Activated T-helper 17 cell treated with anti-CD3 and anti-CD28 coated beads, Interleukin-2, amount 50 U/mL, for 72 hours (primary cell): ENCODE results near the gene PRPSAP1. TPM values are rescaled to one million over a fixed set of nuclear protein-coding genes. Genes with fewer than 3 reads are reported as not detected.
A peak's percentile ranks its signal among the peaks of the same experiment; 100 is the strongest.

Experiments
- ATAC-seq: fragments of 150-1000 bp; cut with Tn5 transposase; replicated peaks from 2 replicates; pipeline ENCODE4 v1.10.0; 2021; ENCODE audit warnings: mild to moderate bottlenecking, moderate library complexity
- H3K27ac Mint-ChIP-seq: one replicate; pipeline ENCODE4 v1.8.0; 2022; ENCODE audit warnings: mixed read lengths
- H3K27me3 Mint-ChIP-seq: one replicate; pipeline ENCODE4 v1.8.0; 2022; ENCODE audit warnings: mixed read lengths
- H3K36me3 Mint-ChIP-seq: one replicate; pipeline ENCODE4 v1.8.0; 2022; ENCODE audit warnings: low read depth, mild to moderate bottlenecking, mixed read lengths
- H3K4me1 Mint-ChIP-seq: one replicate; pipeline ENCODE4 v1.8.0; 2022; ENCODE audit warnings: mixed read lengths
- H3K4me3 Mint-ChIP-seq: one replicate; pipeline ENCODE4 v1.8.0; 2022; ENCODE audit warnings: mild to moderate bottlenecking, mixed read lengths
- H3K9me3 Mint-ChIP-seq: one replicate; pipeline ENCODE4 v1.8.0; 2022; ENCODE audit warnings: mixed read lengths
- total RNA-seq, 2 donors: library from RNA; stranded (reverse); gene quantifications; one replicate each; pipeline ENCODE4 v1.2.3, GENCODE V29; 2022

Gene PRPSAP1
- total RNA-seq, 2 donors from 2014 or later = 24.5 to 29.7 TPM

DNA sequence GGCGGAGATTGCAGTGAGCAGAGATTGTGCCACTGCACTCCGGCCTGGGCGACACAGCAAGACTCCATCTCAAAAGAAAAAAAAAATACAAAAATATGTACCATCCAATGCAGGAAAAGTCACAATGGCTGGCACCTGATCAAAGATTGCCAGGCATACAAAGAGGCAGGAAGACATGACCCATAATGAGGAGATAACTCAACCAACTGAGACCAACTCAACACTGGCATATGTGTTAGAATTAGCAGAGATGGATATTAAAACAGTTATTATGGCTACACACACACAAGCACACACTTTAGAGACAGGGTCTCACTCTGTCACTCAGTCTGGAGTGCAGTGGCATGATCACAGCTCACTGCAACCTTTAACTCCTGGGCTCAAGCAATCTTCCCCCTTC lies 56.3 kb downstream of the PRPSAP1 start:
- Mint-ChIP-seq H3K4me1 (no peaks in the 10 kb centered on the region), H3K4me3 (no peak overlapping the region), H3K27ac (no peak overlapping the region), H3K9me3 (no peaks in the 10 kb centered on the region), H3K27me3 (no peaks in the 10 kb centered on the region), H3K36me3 (no peaks in the 10 kb centered on the region)
- no peak for ATAC-seq

DNA sequence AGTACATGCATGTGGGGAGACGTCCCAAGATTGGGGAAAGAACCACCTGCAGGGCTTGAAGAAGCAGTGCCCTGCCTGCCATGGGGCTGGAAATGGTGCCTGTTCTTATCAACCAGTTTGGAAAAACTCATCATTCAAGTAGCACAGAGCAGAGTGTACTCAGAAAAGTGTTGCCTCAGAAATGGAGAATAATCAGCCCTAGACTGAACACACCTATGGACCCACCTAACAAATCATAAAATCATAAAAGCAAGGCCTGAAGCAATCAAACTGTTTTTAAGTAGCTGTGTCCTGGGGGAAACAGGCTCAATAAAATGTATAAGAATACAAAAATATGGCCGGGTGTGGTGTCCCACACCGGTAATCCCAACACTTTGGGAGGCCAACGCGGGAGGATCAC lies 56.8 kb downstream of the PRPSAP1 start:
- H3K27ac Mint-ChIP-seq = no peak overlapping the region

DNA sequence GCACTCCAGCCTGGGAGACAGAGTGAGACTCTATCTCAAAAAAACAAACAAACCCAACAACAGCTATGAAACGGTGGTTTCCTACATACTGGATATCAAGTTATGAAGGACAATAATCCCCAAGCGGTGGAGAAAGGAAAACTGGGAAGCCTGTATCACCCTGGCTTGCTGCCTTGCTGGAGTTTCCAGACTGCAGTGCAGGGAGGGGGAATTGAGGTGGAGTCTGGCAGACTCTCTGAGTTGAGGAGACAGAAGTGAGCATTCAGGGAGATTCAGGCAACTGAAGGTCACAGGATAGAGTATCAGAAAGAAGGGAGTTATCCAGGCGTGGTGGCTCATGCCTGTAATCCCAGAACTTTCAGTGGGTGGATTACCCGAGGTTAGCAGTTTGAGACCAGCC lies 57.5 kb downstream of the PRPSAP1 start:
- Mint-ChIP-seq H3K4me1 (no peaks in the 10 kb centered on the region), H3K9me3 (no peaks in the 10 kb centered on the region), H3K36me3 (no peaks in the 10 kb centered on the region), H3K4me3 (no peak overlapping the region), H3K27me3 (no peaks in the 10 kb centered on the region), H3K27ac (no peak overlapping the region)
- no peak for ATAC-seq

More for the DNA sequence above, 56.8 kb downstream of the PRPSAP1 start:
- Mint-ChIP-seq H3K4me1 (no peaks in the 10 kb centered on the region), H3K36me3 (no peaks in the 10 kb centered on the region), H3K27me3 (no peaks in the 10 kb centered on the region), H3K4me3 (no peak overlapping the region), H3K9me3 (no peaks in the 10 kb centered on the region)
- ATAC-seq = no peak

DNA sequence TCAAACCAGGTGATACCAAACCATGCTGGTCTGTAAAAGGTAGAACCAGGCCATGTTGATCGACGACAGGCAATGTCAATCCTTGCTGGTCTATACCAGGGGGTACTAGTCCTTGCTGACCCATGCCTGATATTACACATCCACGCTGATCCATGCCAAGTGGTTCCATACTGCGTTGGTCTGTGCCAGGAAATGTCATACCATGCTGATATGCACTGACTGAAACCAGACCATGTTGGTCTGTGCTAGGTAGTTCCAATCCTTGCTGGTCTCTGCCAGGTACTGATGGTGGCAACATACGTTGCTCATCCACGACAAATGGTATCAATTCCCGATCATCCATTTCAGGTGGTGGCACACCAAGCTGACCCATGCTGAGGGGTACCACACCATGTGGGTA lies 60.6 kb downstream of the PRPSAP1 start:
- Mint-ChIP-seq H3K9me3 (no peaks in the 10 kb centered on the region), H3K4me3 (no peak overlapping the region), H3K4me1 (no peaks in the 10 kb centered on the region), H3K27ac (no peak overlapping the region), H3K27me3 (no peaks in the 10 kb centered on the region), H3K36me3 (no peaks in the 10 kb centered on the region)
- ATAC-seq = no peak

DNA sequence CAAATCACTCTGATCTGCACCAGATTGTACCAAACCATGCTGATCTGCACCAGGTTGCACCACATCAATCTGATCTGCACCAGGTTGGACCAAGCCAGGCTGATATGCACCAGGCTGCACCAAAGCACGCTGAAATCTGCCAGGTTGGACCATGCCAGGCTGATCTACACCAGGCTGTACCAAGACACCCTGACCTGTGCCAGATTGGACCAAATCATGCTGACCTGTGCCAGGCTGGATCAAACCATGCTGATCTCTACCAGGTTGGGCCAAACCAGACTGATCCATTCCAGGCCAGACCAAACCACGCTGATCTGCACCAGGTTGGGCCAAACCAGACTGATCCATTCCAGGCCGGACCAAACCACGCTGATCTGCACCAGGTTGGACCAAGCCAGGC lies 61.1 kb downstream of the PRPSAP1 start:
- H3K36me3 Mint-ChIP-seq = no peaks in the 10 kb centered on the region
- H3K27me3 Mint-ChIP-seq = no peaks in the 10 kb centered on the region
- no peak for ATAC-seq

DNA sequence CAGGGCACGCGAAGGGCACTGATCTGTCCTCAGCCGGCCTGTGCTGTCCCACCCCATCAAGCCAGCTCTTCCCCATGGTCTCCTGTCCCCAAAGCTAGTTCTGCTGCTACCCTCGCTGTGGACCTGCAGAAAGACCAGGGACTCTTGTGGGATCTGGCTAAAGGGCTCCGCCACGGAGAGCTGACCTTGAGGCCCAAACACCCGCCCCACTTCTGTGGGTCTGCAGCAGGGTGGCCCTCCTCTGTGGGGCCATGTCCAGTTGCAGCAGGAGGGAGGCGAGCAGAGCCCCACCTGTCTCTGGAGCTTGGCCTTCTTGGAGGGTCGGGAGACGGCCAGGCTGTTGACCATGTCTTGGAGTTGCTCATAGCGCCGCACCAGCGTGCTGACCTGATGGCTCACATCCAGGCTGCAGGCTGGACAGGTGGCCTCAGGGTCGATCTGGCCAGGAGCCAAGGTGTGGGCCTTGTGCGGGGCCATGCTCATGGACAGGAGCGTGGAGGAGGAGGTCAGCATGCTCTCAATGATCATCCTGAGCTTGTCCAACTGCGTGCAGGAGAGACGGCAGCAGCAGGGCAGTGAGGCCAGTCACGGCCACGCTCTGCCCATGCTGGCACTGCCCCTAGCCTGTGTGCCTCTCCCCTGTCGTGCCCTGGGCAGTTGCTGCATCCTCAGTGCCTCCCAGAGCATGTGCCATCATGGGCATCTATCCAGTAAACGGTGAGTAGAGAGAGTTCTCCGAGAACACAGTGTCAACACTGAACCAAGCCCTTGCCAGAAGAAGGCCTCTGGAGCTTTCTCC lies 71.9 kb downstream of the PRPSAP1 start:
- H3K27ac Mint-ChIP-seq = no peak overlapping the region
- H3K27me3 Mint-ChIP-seq = no peaks in the 10 kb centered on the region

More for the DNA sequence above, 61.1 kb downstream of the PRPSAP1 start:
- H3K4me3 Mint-ChIP-seq = no peak overlapping the region
- H3K27ac Mint-ChIP-seq = no peak overlapping the region
- H3K9me3 Mint-ChIP-seq = no peaks in the 10 kb centered on the region
- no peaks in the 10 kb centered on the region for H3K4me1 Mint-ChIP-seq

DNA sequence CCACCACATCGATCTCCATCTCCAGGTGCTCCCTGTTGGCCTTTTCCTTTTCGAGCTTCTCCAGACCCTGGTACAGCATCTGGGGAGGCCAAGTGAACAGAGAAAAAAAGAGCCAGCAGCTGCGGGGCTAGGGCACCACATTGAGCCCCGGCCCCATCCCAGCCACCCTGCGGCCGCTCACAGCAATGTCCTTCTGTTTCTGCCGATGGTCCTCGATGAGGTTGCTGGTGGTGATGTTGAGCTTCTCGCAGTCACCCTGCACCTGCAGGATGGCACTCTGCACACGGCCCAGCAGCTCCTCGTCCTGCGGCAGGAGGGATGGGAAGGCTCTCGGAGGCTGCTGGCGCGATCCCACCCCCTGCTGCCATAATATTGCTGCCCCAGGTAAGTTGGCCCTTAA lies 73.1 kb downstream of the PRPSAP1 start:
- no peaks in the 10 kb centered on the region for H3K4me1 Mint-ChIP-seq
- no peaks in the 10 kb centered on the region for H3K36me3 Mint-ChIP-seq
- H3K27ac Mint-ChIP-seq = no peak overlapping the region

More for the DNA sequence above, 71.9 kb downstream of the PRPSAP1 start:
- H3K4me3 Mint-ChIP-seq = no peak overlapping the region
- no peaks in the 10 kb centered on the region for H3K36me3 Mint-ChIP-seq
- H3K9me3 Mint-ChIP-seq = no peaks in the 10 kb centered on the region
- no peaks in the 10 kb centered on the region for H3K4me1 Mint-ChIP-seq
- no peak for ATAC-seq

DNA sequence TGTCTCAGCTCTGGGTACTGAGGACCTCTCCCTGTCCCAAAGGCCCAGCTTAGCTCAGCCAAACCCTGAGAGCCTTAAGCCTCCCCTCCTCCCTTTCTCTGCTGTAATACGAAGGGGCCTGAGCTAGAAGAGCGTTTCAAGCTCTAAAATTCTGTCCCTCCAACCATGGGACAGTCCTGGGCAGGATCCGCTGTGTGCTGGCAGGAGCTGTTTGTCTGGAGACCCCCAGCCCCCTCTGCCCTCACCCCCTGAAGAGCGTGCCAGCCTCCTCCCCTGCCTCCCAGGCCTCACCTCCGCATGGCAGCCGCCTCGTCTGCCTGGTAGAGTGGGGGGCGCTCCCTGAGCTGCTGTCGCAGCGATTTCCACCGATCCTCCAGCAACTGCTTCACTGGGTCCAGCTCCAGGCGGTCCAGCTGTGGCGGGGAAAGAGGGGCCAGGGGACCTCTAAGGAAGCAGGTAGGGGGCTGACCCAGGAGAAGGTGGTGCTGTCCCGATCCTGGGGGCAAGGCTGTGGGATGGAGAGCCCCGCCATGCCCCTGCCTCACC lies 73.9 kb downstream of the PRPSAP1 start:
- H3K27me3 Mint-ChIP-seq = no peaks in the 10 kb centered on the region
- no peaks in the 10 kb centered on the region for H3K9me3 Mint-ChIP-seq
- no peak for ATAC-seq
- H3K4me1 Mint-ChIP-seq = no peaks in the 10 kb centered on the region
- H3K4me3 Mint-ChIP-seq = no peak overlapping the region
- H3K27ac Mint-ChIP-seq = no peak overlapping the region
- H3K36me3 Mint-ChIP-seq = no peaks in the 10 kb centered on the region

More for the DNA sequence above, 73.1 kb downstream of the PRPSAP1 start:
- H3K9me3 Mint-ChIP-seq = no peaks in the 10 kb centered on the region
- H3K27me3 Mint-ChIP-seq = no peaks in the 10 kb centered on the region
- H3K4me3 Mint-ChIP-seq = no peak overlapping the region
- no peak for ATAC-seq

DNA sequence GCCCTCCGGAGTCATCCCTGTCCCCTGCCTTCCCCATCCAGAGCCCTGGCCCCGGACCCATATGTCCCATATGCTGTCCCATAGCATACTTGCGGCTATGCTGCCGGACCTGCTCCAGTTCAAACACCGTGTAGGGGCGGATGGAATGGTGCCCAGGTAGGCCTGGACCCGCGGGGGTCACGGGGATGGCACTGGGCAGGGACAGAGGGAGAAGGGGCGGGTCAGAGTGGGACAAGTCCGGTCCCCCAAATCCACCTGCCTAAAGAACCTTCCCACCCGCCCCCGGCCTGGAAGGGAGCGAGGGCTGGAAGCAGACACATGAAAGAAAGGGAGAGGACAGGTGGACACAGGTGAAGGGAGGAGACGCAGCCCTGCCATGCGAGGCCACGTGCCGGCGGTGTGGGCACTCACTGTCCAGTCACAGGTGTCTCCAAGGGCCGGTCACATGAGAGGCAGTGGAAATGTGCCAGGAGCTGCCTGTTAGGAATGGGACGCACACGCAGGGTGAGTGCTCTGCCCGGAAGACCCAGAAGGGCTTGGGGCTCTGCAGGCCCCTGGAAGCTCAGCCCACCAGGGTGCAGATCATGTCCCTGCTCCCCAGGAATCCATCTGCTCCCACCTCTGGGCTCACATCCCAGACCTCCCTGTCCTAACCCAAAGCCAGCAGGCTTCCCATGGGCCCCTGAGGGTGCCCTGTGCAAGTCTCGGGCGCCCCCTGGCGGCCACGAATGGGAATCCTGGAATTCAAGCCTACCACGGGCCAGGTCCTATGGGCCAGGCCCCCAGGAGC lies 74.6 kb downstream of the PRPSAP1 start:
- Mint-ChIP-seq H3K4me3 (no peak overlapping the region), H3K4me1 (no peaks in the 10 kb centered on the region), H3K9me3 (no peaks in the 10 kb centered on the region), H3K27ac (no peak overlapping the region), H3K27me3 (no peaks in the 10 kb centered on the region), H3K36me3 (no peaks in the 10 kb centered on the region)
- ATAC-seq = peak; percentile 92

DNA sequence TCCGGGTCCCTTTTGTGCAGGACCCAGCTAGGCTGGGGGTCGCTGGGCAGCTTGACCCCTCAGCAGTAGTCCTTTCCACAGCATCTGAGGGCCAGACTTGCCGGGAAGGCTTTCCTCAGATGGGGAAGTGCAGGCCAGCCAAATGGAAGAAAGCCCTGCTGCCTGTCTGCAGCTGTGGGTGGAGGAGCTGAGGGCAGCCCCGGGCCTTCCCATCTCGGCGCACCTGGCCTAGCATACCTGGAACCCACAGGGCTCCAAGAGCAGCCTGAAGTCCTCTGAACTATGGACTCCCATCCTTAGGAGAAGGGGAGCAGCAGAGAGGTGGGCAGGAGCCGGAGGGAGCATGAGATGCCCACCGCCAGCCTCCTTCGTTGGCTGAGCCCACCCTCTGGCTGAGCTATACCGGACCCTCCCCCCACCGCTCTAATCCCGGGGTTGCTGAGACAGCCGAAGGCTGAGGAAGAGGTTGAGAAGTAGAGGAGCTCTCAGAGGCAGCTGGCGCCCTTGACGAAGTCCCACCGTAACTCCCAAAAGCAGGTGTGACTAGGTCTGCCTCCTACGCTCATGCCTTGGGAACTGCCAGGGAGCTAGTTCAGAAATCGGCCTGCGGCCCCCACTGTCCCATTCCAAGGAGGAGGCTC lies 75.3 kb downstream of the PRPSAP1 start:
- no peak for ATAC-seq
- H3K27ac Mint-ChIP-seq = no peak overlapping the region

DNA sequence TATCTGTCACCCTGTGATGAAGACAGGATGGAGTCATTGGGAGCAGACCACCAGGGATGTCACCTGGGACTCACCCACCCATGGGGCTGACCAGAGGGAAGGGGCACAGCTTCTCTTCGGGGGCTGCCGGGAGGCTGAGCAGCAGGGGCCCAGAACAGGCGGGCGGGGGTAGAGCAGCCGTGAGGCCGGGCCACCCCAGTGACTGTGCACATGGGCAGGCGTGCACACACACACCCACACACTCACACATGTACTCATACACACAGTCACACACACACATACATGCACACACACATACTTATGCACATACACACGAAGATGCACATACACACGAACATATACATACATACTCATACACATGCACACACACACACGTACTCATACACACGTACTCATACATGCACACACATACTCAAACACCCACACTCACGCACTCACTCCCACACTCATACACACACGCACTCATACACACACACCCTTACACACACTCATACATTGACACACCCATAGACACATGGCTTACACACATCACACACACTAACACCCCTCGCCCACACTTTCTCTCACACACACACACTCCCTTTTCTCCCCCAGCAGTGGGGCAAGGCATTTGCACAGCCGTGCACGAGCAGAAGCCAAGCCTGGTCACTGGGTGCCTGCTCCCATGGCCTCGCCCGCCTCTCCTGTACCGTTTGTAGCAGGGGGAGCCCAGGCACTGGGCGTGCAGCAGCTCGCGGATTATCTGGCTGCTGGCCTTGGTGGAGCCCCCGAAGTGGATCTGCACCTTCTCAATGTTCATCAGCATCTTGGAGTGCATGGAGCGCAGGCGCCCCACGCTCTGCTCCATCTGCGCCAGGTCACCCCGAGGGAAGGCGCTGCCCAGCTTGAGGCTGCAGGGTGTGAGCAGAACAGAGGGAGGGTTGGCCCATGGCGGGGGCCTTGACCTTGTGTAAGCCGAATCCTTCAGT lies 76.1 kb downstream of the PRPSAP1 start:
- peaks cover 5% of the 10 kb centered on the region for H3K36me3 Mint-ChIP-seq
- H3K4me1 Mint-ChIP-seq = no peaks in the 10 kb centered on the region
- no peaks in the 10 kb centered on the region for H3K9me3 Mint-ChIP-seq
- H3K4me3 Mint-ChIP-seq = no peak overlapping the region
- H3K27me3 Mint-ChIP-seq = no peaks in the 10 kb centered on the region
- ATAC-seq = no peak
- H3K27ac Mint-ChIP-seq = peak overlapping the region; percentile 68

More for the DNA sequence above, 75.3 kb downstream of the PRPSAP1 start:
- no peaks in the 10 kb centered on the region for H3K36me3 Mint-ChIP-seq
- H3K27me3 Mint-ChIP-seq = no peaks in the 10 kb centered on the region
- H3K9me3 Mint-ChIP-seq = no peaks in the 10 kb centered on the region
- no peaks in the 10 kb centered on the region for H3K4me1 Mint-ChIP-seq
- H3K4me3 Mint-ChIP-seq = no peak overlapping the region

DNA sequence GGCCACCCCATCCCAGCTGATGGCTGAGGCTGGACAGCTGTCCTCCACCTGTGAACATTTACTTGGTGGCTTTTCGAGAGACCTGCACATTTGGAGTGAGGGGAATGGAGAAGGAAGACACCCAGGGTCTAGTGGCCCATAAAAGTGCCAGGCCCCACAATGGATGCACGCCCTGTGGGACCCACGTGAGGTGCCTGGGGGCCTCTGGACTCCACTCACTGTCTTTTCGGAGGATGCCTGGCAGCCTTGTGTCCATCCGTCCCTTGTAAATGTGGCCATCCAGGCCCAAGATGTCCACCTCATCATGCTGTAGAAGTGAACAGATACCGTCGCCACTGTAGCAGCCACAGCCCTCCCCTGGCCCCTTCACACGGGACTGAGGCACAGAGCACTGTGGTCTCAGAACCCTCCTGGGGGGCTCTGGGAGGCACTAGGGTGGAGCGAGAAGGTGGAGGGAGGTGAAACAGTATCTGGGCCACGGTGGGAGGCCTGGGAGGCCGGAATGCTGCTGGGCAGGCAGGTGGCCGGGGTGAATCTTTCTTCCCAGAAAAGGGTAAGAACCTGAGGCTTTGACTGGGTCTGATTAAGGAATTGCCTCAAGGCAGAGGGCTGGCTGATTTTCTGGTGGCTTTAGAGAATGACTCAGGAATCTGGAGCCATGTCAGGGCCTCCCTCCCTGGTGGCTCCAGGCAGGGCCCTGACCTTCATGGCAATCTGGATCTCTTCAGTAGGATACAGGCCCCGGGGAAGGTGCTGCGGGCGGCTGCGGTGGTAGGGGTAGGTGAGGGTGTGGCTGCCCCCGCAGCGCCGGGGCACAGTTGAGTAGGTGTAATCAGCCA lies 77.0 kb downstream of the PRPSAP1 start:
- H3K4me3 Mint-ChIP-seq = no peak overlapping the region
- H3K27ac Mint-ChIP-seq = peak overlapping the region; percentile 68
- no peaks in the 10 kb centered on the region for H3K27me3 Mint-ChIP-seq
- H3K36me3 Mint-ChIP-seq = peaks cover 14% of the 10 kb centered on the region
- no peaks in the 10 kb centered on the region for H3K9me3 Mint-ChIP-seq
- ATAC-seq = no peak
- H3K4me1 Mint-ChIP-seq = no peaks in the 10 kb centered on the region

DNA sequence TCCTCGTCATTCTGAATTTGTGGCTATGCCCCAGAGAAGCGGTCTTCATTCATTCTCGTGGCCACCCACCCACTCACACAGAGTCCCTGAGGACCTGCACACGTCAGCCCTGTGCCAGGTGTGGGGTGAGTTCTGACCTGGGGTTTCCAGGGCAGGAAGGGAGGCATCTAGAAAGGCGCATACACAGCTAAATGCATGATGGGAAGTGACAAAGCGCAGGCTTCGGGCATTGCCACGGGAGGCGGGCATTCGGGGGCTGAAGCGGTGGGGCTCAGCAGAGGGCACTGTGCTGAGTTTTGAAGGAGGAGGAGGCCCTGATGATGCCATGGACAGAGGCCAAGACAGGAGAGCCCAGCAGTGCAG lies 77.7 kb downstream of the PRPSAP1 start:
- H3K36me3 Mint-ChIP-seq = peaks cover 20% of the 10 kb centered on the region
- no peak for ATAC-seq
- H3K9me3 Mint-ChIP-seq = no peaks in the 10 kb centered on the region
- peak overlapping the region; percentile 68 for H3K27ac Mint-ChIP-seq
- no peaks in the 10 kb centered on the region for H3K27me3 Mint-ChIP-seq
- H3K4me1 Mint-ChIP-seq = no peaks in the 10 kb centered on the region
- H3K4me3 Mint-ChIP-seq = no peak overlapping the region
